ENCODE data around the gene MYO15B.

- no peak for TF ChIP-seq CTCF (IDR thresholded peaks at IDR 0.05 in 2 of 3, conservative IDR thresholded peaks at IDR 0.05 in 1 of 3; ENCODE audit: borderline replicate concordance in 1 of 3, insufficient read depth in 1 of 3, low read depth in 2 of 3, low read length in 2 of 3)
- no peak for TF ChIP-seq RAD21 (IDR thresholded peaks at IDR 0.05; ENCODE audit: low read depth)
- no peak for TF ChIP-seq SP1 (IDR thresholded peaks at IDR 0.05; ENCODE audit: low read depth)
Observed at GRCh38 chr17:75573994-75574393, 13.6 kb upstream of the MYO15B start.

Measured in HCT116 (cell line).